H9 (cell line): Measurements from ENCODE around the gene HOXA9. TPM values are rescaled to one million over a fixed set of nuclear protein-coding genes. Genes with fewer than 3 reads are reported as not detected.

Source experiments
- DNase-seq: peaks from one replicate; pipeline ENCODE4 v3.0.0-alpha.2; 2017
- H2AFZ ChIP-seq: one replicate; pipeline ENCODE4 v1.6.1; 2013; ENCODE audit warnings: mild to moderate bottlenecking, low read length, control low read depth, moderate library complexity
- H2AK5ac ChIP-seq: 2 replicates; pipeline ENCODE4 v1.6.1; 2013; ENCODE audit warnings: low read length, control low read depth, mixed read lengths; ENCODE audit not compliant: insufficient read length
- H2BK120ac ChIP-seq: one replicate; pipeline ENCODE4 v1.6.1; 2013; ENCODE audit warnings: low read depth, mild to moderate bottlenecking, low read length, control low read depth, inconsistent platforms; ENCODE audit not compliant: poor library complexity, severe bottlenecking
- H2BK12ac ChIP-seq: 2 replicates; pipeline ENCODE4 v1.6.1; 2013; ENCODE audit warnings: low read length, control low read depth, mixed read lengths, low read depth; ENCODE audit not compliant: insufficient read length
- H2BK15ac ChIP-seq: 2 replicates; pipeline ENCODE4 v1.6.1; 2013; ENCODE audit warnings: low read depth, low read length, control low read depth
- H2BK20ac ChIP-seq: one replicate; pipeline ENCODE4 v1.6.1; 2013; ENCODE audit warnings: low read depth, mild to moderate bottlenecking, low read length, control low read depth, inconsistent platforms; ENCODE audit not compliant: poor library complexity, severe bottlenecking
- H2BK5ac ChIP-seq: 2 replicates; pipeline ENCODE4 v1.6.1; 2013; ENCODE audit warnings: low read length, control low read depth, mixed read lengths; ENCODE audit not compliant: insufficient read length
- H3K14ac ChIP-seq: 2 replicates; pipeline ENCODE4 v1.6.1; 2013; ENCODE audit warnings: low read length, control low read depth; ENCODE audit not compliant: insufficient read depth
- H3K18ac ChIP-seq: 2 replicates; pipeline ENCODE4 v1.6.1; 2013; ENCODE audit warnings: low read depth, mild to moderate bottlenecking, mixed read lengths, low read length, control low read depth; ENCODE audit not compliant: insufficient read length
- H3K23ac ChIP-seq: 2 replicates; pipeline ENCODE4 v1.6.1; 2013; ENCODE audit warnings: low read length, control low read depth, mixed read lengths, low read depth; ENCODE audit not compliant: insufficient read length
- H3K23me2 ChIP-seq: 2 replicates; pipeline ENCODE4 v1.6.1; 2013; ENCODE audit warnings: low read depth, mild to moderate bottlenecking, mixed read lengths, low read length, control low read depth; ENCODE audit not compliant: insufficient read length, poor library complexity, severe bottlenecking
- H3K27ac ChIP-seq: 2 replicates; pipeline ENCODE4 v1.5.1; 2013; ENCODE audit warnings: low read length, control low read depth, mixed read lengths, low read depth; ENCODE audit not compliant: insufficient read length
- H3K27me3 ChIP-seq: 2 replicates; pipeline ENCODE4 v1.6.1; 2013; ENCODE audit warnings: low read length, control low read depth, inconsistent platforms; ENCODE audit not compliant: insufficient read depth
- H3K4ac ChIP-seq: 2 replicates; pipeline ENCODE4 v1.6.1; 2013; ENCODE audit warnings: low read depth, mild to moderate bottlenecking, control low read depth, inconsistent platforms, low read length, moderate library complexity
- H3K4me1 ChIP-seq: 2 replicates; pipeline ENCODE4 v1.6.1; 2013; ENCODE audit warnings: low read length, control low read depth, inconsistent platforms; ENCODE audit not compliant: insufficient read depth
- H3K4me2 ChIP-seq: 2 replicates; pipeline ENCODE4 v1.6.1; 2013; ENCODE audit warnings: low read length, control low read depth, mixed read lengths; ENCODE audit not compliant: insufficient read length, insufficient read depth
- H3K56ac ChIP-seq: 2 replicates; pipeline ENCODE4 v1.6.1; 2013; ENCODE audit warnings: low read depth, mild to moderate bottlenecking, mixed read lengths, low read length, control low read depth; ENCODE audit not compliant: insufficient read length
- H3K79me1 ChIP-seq: 2 replicates; pipeline ENCODE4 v1.6.1; 2013; ENCODE audit warnings: low read depth, mild to moderate bottlenecking, moderate library complexity, low read length, control low read depth, inconsistent platforms; ENCODE audit not compliant: insufficient read depth, poor library complexity, severe bottlenecking
- H3K79me2 ChIP-seq: 2 replicates; pipeline ENCODE4 v1.6.1; 2013; ENCODE audit warnings: low read length, control low read depth, inconsistent platforms; ENCODE audit not compliant: insufficient read depth
- H3K9ac ChIP-seq: 2 replicates; pipeline ENCODE4 v1.6.1; 2013; ENCODE audit warnings: low read length, control low read depth, mixed read lengths; ENCODE audit not compliant: insufficient read length; ENCODE audit errors: extremely low read depth
- H3K9me3 ChIP-seq: one replicate; pipeline ENCODE4 v1.6.1; 2013; ENCODE audit warnings: low read depth, low read length, inconsistent platforms; ENCODE audit not compliant: control insufficient read depth
- H3T11ph ChIP-seq: one replicate; pipeline ENCODE4 v1.6.1; 2013; ENCODE audit warnings: mild to moderate bottlenecking, low read length, control low read depth, inconsistent platforms
- H4K20me1 ChIP-seq: one replicate; pipeline ENCODE4 v1.6.1; 2013; ENCODE audit not compliant: control insufficient read depth, insufficient read length, insufficient read depth
- H4K5ac ChIP-seq: 2 replicates; pipeline ENCODE4 v1.6.1; 2013; ENCODE audit warnings: low read depth, mild to moderate bottlenecking, mixed read lengths, low read length, control low read depth; ENCODE audit not compliant: insufficient read length
- H4K8ac ChIP-seq: replicated peaks from 2 replicates; pipeline ENCODE4 v1.6.1; 2013; ENCODE audit warnings: low read length, control low read depth, mixed read lengths, low read depth; ENCODE audit not compliant: insufficient read length
- H4K91ac ChIP-seq: 2 replicates; pipeline ENCODE4 v1.6.1; 2013; ENCODE audit warnings: low read depth, mild to moderate bottlenecking, moderate library complexity, mixed read lengths, low read length, control low read depth; ENCODE audit not compliant: insufficient read length
- H3K27ac Mint-ChIP-seq, 3 experiments: 2 replicates in 2 of 3; 3 replicates in 1 of 3; pipeline ENCODE4 v1.8.0; 2020 to 2021; ENCODE audit warnings: mixed read lengths in 3 of 3, mild to moderate bottlenecking in 1 of 3, moderate library complexity in 1 of 3
- H3K27me3 Mint-ChIP-seq: 2 replicates; pipeline ENCODE4 v1.8.0; 2021; ENCODE audit warnings: low read depth, mild to moderate bottlenecking, moderate library complexity, mixed read lengths
- H3K36me3 Mint-ChIP-seq, 3 experiments: 2 replicates in 2 of 3; 3 replicates in 1 of 3; pipeline ENCODE4 v1.8.0; 2020 to 2021; ENCODE audit warnings: low read depth in 3 of 3, mixed read lengths in 3 of 3; ENCODE audit not compliant: insufficient read depth in 1 of 3
- H3K4me1 Mint-ChIP-seq, 2 experiments: 2 replicates each; pipeline ENCODE4 v1.8.0; 2020; ENCODE audit warnings: mixed read lengths in 2 of 2
- H3K4me3 Mint-ChIP-seq, 2 experiments: 2 replicates in 1 of 2; 3 replicates in 1 of 2; pipeline ENCODE4 v1.8.0; 2020 to 2021; ENCODE audit warnings: mild to moderate bottlenecking in 2 of 2, mixed read lengths in 2 of 2, moderate library complexity in 1 of 2
- H3K9me3 Mint-ChIP-seq, 2 experiments: 2 replicates in 1 of 2; 3 replicates in 1 of 2; pipeline ENCODE4 v1.8.0; 2020; ENCODE audit warnings: mild to moderate bottlenecking in 2 of 2, mixed read lengths in 2 of 2, moderate library complexity in 1 of 2
- WGBS: extraction: QIAGEN DNeasy Blood & Tissue Kit; methylation state at CpG from one replicate; pipeline ENCODE4 v1.1.7; 2013; ENCODE audit warnings: missing lambda C conversion rate, low lambda C conversion rate, mixed read lengths; ENCODE audit not compliant: insufficient read length; ENCODE audit errors: extremely low coverage; 5-methylcytosine and 5-hydroxymethylcytosine counted together
- total RNA-seq: library from RNA; stranded (reverse); gene quantifications from 2 replicates; pipeline ENCODE4 v1.2.1, GENCODE V29; 2021
- TF ChIP-seq, protein P1 (sequence below): fragments of 200-600 bp; sonication (generic); conservative IDR thresholded peaks from 3 replicates; pipeline ENCODE4 v1.8.0; 2021; ENCODE audit warnings: antibody characterized with exemption, mild to moderate bottlenecking

The HOXA9 gene
- total RNA-seq, 1 experiment from 2014 or later = not detected

DNA sequence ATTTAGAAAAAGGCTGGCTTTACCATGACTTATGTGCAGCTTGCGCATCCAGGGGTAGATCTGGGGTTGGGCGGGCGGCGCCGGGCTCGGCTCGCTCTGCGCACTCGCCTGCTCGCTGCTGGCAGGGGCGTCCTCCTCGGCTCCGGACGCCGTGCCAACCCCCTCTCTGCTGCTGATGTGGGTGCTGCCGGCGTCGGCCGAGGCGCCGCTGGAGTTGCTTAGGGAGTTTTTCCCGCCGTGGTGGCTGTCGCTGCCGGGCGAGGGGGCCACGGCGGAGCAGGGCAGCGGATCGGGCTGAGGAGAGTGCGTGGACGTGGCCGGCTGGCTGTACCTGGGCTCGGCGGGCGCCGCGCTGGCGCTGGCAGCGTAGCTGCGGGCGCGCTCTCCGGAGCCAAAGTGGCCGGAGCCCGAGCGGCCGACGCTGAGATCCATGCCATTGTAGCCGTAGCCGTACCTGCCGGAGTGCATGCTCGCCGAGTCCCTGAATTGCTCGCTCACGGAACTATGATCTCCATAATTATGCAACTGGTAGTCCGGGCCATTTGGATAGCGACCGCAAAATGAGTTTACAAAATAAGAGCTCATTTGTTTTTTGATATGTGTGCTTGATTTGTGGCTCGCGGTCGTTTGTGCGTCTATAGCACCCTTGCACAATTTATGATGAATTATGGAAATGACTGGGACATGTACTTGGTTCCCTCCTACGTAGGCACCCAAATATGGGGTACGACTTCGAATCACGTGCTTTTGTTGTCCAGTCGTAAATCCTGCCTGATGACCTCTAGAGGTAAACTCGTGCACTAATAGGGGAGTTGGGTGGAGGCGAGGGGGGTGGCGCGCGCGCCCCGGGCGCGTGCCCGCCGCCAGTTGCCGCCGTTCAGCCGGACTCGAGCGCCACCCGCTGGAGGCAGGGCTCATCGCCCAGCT is 22.1 kb downstream of the HOXA9 start, which contains the start of gene HOXA5:
Gene HOXA5, minus strand, starts transcription at position 659 of the 927 bp plus-strand sequence. Its CDS starts 74 bp downstream, at position 585.
- no peak within 1 kb of the TSS for H2BK12ac ChIP-seq
- H2BK5ac ChIP-seq = no peak within 1 kb of the TSS
- H3K18ac ChIP-seq = no peak within 1 kb of the TSS
- peak; percentile 88 for DNase-seq
- no peak within 1 kb of the TSS for H2BK120ac ChIP-seq
- no peak within 1 kb of the TSS for H3K23ac ChIP-seq
- H4K5ac ChIP-seq = no peak within 1 kb of the TSS
- H3K14ac ChIP-seq = no peak within 1 kb of the TSS
- TF ChIP-seq, protein P1, sequence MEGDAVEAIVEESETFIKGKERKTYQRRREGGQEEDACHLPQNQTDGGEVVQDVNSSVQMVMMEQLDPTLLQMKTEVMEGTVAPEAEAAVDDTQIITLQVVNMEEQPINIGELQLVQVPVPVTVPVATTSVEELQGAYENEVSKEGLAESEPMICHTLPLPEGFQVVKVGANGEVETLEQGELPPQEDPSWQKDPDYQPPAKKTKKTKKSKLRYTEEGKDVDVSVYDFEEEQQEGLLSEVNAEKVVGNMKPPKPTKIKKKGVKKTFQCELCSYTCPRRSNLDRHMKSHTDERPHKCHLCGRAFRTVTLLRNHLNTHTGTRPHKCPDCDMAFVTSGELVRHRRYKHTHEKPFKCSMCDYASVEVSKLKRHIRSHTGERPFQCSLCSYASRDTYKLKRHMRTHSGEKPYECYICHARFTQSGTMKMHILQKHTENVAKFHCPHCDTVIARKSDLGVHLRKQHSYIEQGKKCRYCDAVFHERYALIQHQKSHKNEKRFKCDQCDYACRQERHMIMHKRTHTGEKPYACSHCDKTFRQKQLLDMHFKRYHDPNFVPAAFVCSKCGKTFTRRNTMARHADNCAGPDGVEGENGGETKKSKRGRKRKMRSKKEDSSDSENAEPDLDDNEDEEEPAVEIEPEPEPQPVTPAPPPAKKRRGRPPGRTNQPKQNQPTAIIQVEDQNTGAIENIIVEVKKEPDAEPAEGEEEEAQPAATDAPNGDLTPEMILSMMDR = peak; percentile 95
- H4K8ac ChIP-seq = no peak within 1 kb of the TSS
- Mint-ChIP-seq H3K27ac (no peak within 1 kb of the TSS), H3K27me3 (peaks cover 100% of the 10 kb centered on the region), H3K4me3 (peak within 1 kb of the TSS; percentile 58 to 77), H3K36me3 (no peaks in the 10 kb centered on the region; a peak in 3 of 7 replicates), H3K9me3 (peaks cover 16 to 28% of the 10 kb centered on the region in 2 experiments), H3K4me1 (peaks cover 7 to 23% of the 10 kb centered on the region in 2 experiments)
- H2AK5ac ChIP-seq = no peak within 1 kb of the TSS
- no peak within 1 kb of the TSS for H3K4ac ChIP-seq
- peaks cover 14% of the 10 kb centered on the region for H3K23me2 ChIP-seq
- no peaks in the 10 kb centered on the region for H3K79me2 ChIP-seq
- H2BK15ac ChIP-seq = no peak within 1 kb of the TSS
- WGBS = no CpG with 5 or more reads among the region's 86 CpGs
- no peak within 1 kb of the TSS for H3K27ac ChIP-seq
- H3K56ac ChIP-seq = no peak within 1 kb of the TSS
- peak within 1 kb of the TSS; percentile 65 for H3K4me2 ChIP-seq
- no peaks in the 10 kb centered on the region for H3K79me1 ChIP-seq
- H2BK20ac ChIP-seq = no peak within 1 kb of the TSS
- H3K9ac ChIP-seq = no peak within 1 kb of the TSS
- H3T11ph ChIP-seq = no peak within 1 kb of the TSS
- H4K91ac ChIP-seq = no peak within 1 kb of the TSS
- H3K9me3 ChIP-seq = no peaks in the 10 kb centered on the region
- H3K27me3 ChIP-seq = peaks cover 97% of the 10 kb centered on the region
- H4K20me1 ChIP-seq = no peaks in the 10 kb centered on the region
- no peaks in the 10 kb centered on the region for H3K4me1 ChIP-seq
- H2AFZ ChIP-seq = no peak within 1 kb of the TSS
